HepG2 (cell line): ENCODE measurements around the gene PSMC2. TPM values are rescaled to one million over a fixed set of nuclear protein-coding genes. Genes with fewer than 3 reads are reported as not detected.

Experiments used
- ATAC-seq: fragments of 200-7000 bp; cut with Tn5 transposase; 3 replicates; pipeline ENCODE4 v1.9.1; 2020; ENCODE audit warnings: mild to moderate bottlenecking, moderate library complexity
- BruUV-seq: library from RNA; stranded (reverse); fragments of 400-500 nt; replicated peaks from 2 replicates; lab custom pipeline; 2021; lab: Mats Ljungman, UMichigan
- CTCF ChIA-PET: fragments of 300-600 bp; formaldehyde crosslinking; extraction: SDS; loops from one replicate; lab custom pipeline; 2021; ENCODE audit warnings: low total read pairs, inconsistent platforms, low intra/inter-chr PET ratio; lab: Yijun Ruan, JAX
- POLR2A ChIA-PET: fragments of 350-600 bp; sonication (Branson Sonifier 250); formaldehyde crosslinking; loops from one replicate; lab custom pipeline; 2020; ENCODE audit warnings: antibody characterized with exemption, inconsistent platforms; lab: Yijun Ruan, JAX
- DNase-seq: peaks from one replicate; pipeline ENCODE4 v3.0.0-alpha.2; 2015; ENCODE audit warnings: low spot score
- FAIRE-seq: peaks from 3 replicates; lab custom pipeline; 2011; peaks lifted over from hg19 to GRCh38; lab: Jason Lieb, UNC
- H2AFZ ChIP-seq: one replicate; pipeline ENCODE4 v1.6.1; 2011; ENCODE audit warnings: low read length, inconsistent platforms
- H3K27ac ChIP-seq: fragments of 300-600 bp; 3 replicates; pipeline ENCODE4 v1.8.0; 2011; ENCODE audit warnings: mixed run types, mild to moderate bottlenecking, mixed read lengths, low read length, inconsistent platforms; ENCODE audit not compliant: insufficient read depth; ENCODE audit errors: extremely low read length
- H3K27me3 ChIP-seq, 2 experiments: fragments of 200-600 bp in 1 of 2; 2 replicates in 1 of 2; 3 replicates in 1 of 2; pipeline versions ENCODE4 v1.6.0 to v1.8.0; 2011; ENCODE audit warnings: low read length in 2 of 2, mild to moderate bottlenecking in 2 of 2, moderate library complexity in 2 of 2, inconsistent platforms in 1 of 2; ENCODE audit not compliant: insufficient read depth in 2 of 2, control insufficient read depth in 1 of 2
- H3K36me3 ChIP-seq, 2 experiments: fragments of 200-600 bp in 1 of 2; replicated peaks in 1 of 2; 2 replicates in 1 of 2; 3 replicates in 1 of 2; pipeline versions ENCODE4 v1.5.1 to v1.8.0; 2011; ENCODE audit warnings: low read length in 2 of 2, inconsistent platforms in 1 of 2; ENCODE audit not compliant: insufficient read depth in 2 of 2, control insufficient read depth in 1 of 2
- H3K4me1 ChIP-seq: 2 replicates; pipeline ENCODE4 v1.5.1; 2012; ENCODE audit warnings: low read length, inconsistent platforms; ENCODE audit not compliant: insufficient read depth
- H3K4me2 ChIP-seq: 2 replicates; pipeline ENCODE4 v1.6.0; 2011; ENCODE audit warnings: low read depth, low read length, inconsistent platforms
- H3K4me3 ChIP-seq, 3 experiments: fragments of 200-600 bp in 1 of 3; sonication (generic), shearing (Covaris generic) in 1 of 3; replicated peaks in 1 of 3; 2 replicates each; pipeline ENCODE4 v1.5.1; 2011 to 2016; ENCODE audit warnings: low read length in 3 of 3, inconsistent platforms in 2 of 3, low read depth in 2 of 3, mild to moderate bottlenecking in 2 of 3, control low read depth in 1 of 3, mixed read lengths in 1 of 3; ENCODE audit not compliant: insufficient read depth in 1 of 3
- H3K79me2 ChIP-seq: one replicate; pipeline ENCODE4 v1.6.1; 2011; ENCODE audit warnings: low read length, inconsistent platforms; ENCODE audit not compliant: insufficient read depth
- H3K9ac ChIP-seq: 2 replicates; pipeline ENCODE4 v1.6.0; 2011; ENCODE audit warnings: mild to moderate bottlenecking, low read depth, low read length, inconsistent platforms; ENCODE audit not compliant: insufficient read depth
- H3K9me3 ChIP-seq: 2 replicates; pipeline ENCODE4 v1.5.1; 2012; ENCODE audit warnings: mild to moderate bottlenecking, low read length
- H4K20me1 ChIP-seq: 2 replicates; pipeline ENCODE4 v1.6.0; 2011; ENCODE audit warnings: inconsistent platforms, mild to moderate bottlenecking, low read length, moderate library complexity; ENCODE audit not compliant: insufficient read depth
- CREB3 ChIP-seq: sonication (generic); formaldehyde crosslinking; IDR thresholded peaks from 2 replicates; pipeline ENCODE4 v1.5.0; 2020; ENCODE audit warnings: missing genetic modification reagents
- ELF1 ChIP-seq: sonication (generic); formaldehyde crosslinking; IDR thresholded peaks from 2 replicates; pipeline ENCODE4 v1.4.0; 2020; ENCODE audit warnings: missing genetic modification reagents
- NBN ChIP-seq: fragments of 450-650 bp; conservative IDR thresholded peaks from 2 replicates; pipeline ENCODE4 v1.6.1; 2017
- RBFOX2 ChIP-seq: fragments of 200-400 bp; formaldehyde crosslinking; IDR thresholded peaks from 2 replicates; pipeline ENCODE4 v1.6.1; 2017; ENCODE audit warnings: low read depth, mild to moderate bottlenecking, low read length
- TBX2 ChIP-seq: sonication (generic); formaldehyde crosslinking; IDR thresholded peaks from 2 replicates; pipeline ENCODE4 v1.5.0; 2020; ENCODE audit warnings: missing genetic modification reagents, mild to moderate bottlenecking, borderline replicate concordance
- ZC3H13 ChIP-seq: sonication (generic); formaldehyde crosslinking; IDR thresholded peaks from 2 replicates; pipeline ENCODE4 v1.8.1; 2023; ENCODE audit warnings: mild to moderate bottlenecking, missing genetic modification reagents, moderate library complexity
- ZNF142 ChIP-seq: sonication (generic); formaldehyde crosslinking; IDR thresholded peaks from 2 replicates; pipeline ENCODE4 v1.4.0; 2020; ENCODE audit warnings: missing genetic modification reagents
- ZNF33A ChIP-seq: sonication (generic); formaldehyde crosslinking; IDR thresholded peaks from 2 replicates; pipeline ENCODE4 v1.5.1; 2020; ENCODE audit warnings: missing genetic modification reagents, mild to moderate bottlenecking, moderate library complexity, borderline replicate concordance
- ZNF343 ChIP-seq: sonication (generic); formaldehyde crosslinking; IDR thresholded peaks from 2 replicates; pipeline ENCODE4 v1.4.0; 2020; ENCODE audit warnings: mild to moderate bottlenecking, missing genetic modification reagents
- ZNF441 ChIP-seq: sonication (generic); formaldehyde crosslinking; IDR thresholded peaks from 2 replicates; pipeline ENCODE4 v1.7.0; 2021; ENCODE audit warnings: missing genetic modification reagents, borderline replicate concordance
- ZNF468 ChIP-seq: sonication (generic); formaldehyde crosslinking; IDR thresholded peaks from 2 replicates; pipeline ENCODE4 v1.8.0; 2022; ENCODE audit warnings: mild to moderate bottlenecking, moderate library complexity, missing genetic modification reagents
- ZNF724P ChIP-seq: sonication (generic); formaldehyde crosslinking; IDR thresholded peaks from 2 replicates; pipeline ENCODE4 v1.8.0; 2022; ENCODE audit warnings: missing genetic modification reagents, borderline replicate concordance
- ZNF879 ChIP-seq: sonication (generic); formaldehyde crosslinking; IDR thresholded peaks from 2 replicates; pipeline ENCODE4 v1.8.1; 2023; ENCODE audit warnings: missing genetic modification reagents
- WGBS: methylation state at CpG from one replicate; pipeline ENCODE4 v1.1.6; 2017; ENCODE audit warnings: low lambda C conversion rate; 5-methylcytosine and 5-hydroxymethylcytosine counted together
- in situ Hi-C: cut with HindIII; loops from 2 replicates; pipeline ENCODE4 v1.10.0; 2017; ENCODE audit warnings: low pct_unique_long_range_greater_than_20kb; ENCODE audit not compliant: extremely low pct_ligation_motif_present
- intact Hi-C: fragments of 100-400 bp; cut with micrococcal nuclease; formaldehyde crosslinking; loops from one replicate; pipeline ENCODE4 v1.10.0; 2022; ENCODE audit not compliant: unreplicated experiment
- polyA plus RNA-seq, 8 experiments: library from polyadenylated mRNA; depleted of rRNA in 3 of 8; stranded (reverse) in 7 of 8; unstranded in 1 of 8; fragments of >200 nt; fragmentation: Illumina TruSeq in 4 of 8; extraction: Trizol in 4 of 8; gene quantifications; 2 replicates each; pipeline versions ENCODE4 v1.2.1 to v1.2.3, GENCODE V29; 2011 to 2016; ENCODE audit warnings: low read depth in 4 of 8, missing spikeins in 1 of 8, mixed read lengths in 1 of 8; ENCODE audit not compliant: insufficient read depth in 1 of 8
- total RNA-seq, 5 experiments: library from RNA; depleted of rRNA; stranded (reverse); fragments of >200 nt; fragmentation: Illumina TruSeq; extraction: Trizol; gene quantifications; 2 replicates each; pipeline ENCODE4 v1.2.3, GENCODE V29; 2016; ENCODE audit warnings: low read depth in 1 of 5

The PSMC2 gene
- total and polyA plus RNA-seq, 2 of the 13 experiments (the other 11 are each of a cell fraction or from before 2014, with no cell fraction given) = 89.9 to 181 TPM

- BruUV-seq = no TSS peak
- ATAC-seq = no peak
- in situ Hi-C loops = loop anchor here (10.0 kb wide), 1 partner anchor 58 kb away; no protein-coding TSS in a partner anchor
Measured at GRCh38 chr7:103346396-103346795, 1.0 kb upstream of the PSMC2 start.

More at GRCh38 chr7:103346396-103346795, 1.0 kb upstream of the PSMC2 start:
- DNase-seq = no peak
- ChIA-PET POLR2A (no interaction called here), CTCF (no interaction called here)
- Histone ChIP-seq H3K4me1 (peaks cover 56% of the 10 kb centered on the region), H3K9me3 (no peaks in the 10 kb centered on the region), H3K27me3 (no peaks in the 10 kb centered on the region; a peak in 1 of 5 replicates), H3K4me3 (no peak overlapping the region), H3K36me3 (peaks cover 0 to 9% of the 10 kb centered on the region in 2 experiments; a peak in 3 of 5 replicates), H3K4me2 (peak overlapping the region; percentile 88), H3K9ac (no peak overlapping the region), H3K79me2 (peaks cover 70% of the 10 kb centered on the region), H2AFZ (peak overlapping the region; percentile 42), H3K27ac (no peak overlapping the region), H4K20me1 (peaks cover 7% of the 10 kb centered on the region; the same call in 1 of the 2 replicates)
- WGBS = 96% methylated on average over 5 of the region's 5 CpGs
- no peak for TF ChIP-seq ZNF441 (CRISPR knock-in tag)
- no peak for TF ChIP-seq TBX2 (CRISPR knock-in tag)
- TF ChIP-seq ZNF142 (CRISPR knock-in tag) = no peak
- no peak for TF ChIP-seq ELF1 (CRISPR knock-in tag)
- no peak for TF ChIP-seq ZC3H13 (CRISPR knock-in tag)
- no peak for TF ChIP-seq CREB3 (CRISPR knock-in tag)
- no peak for TF ChIP-seq ZNF33A (CRISPR knock-in tag)
- no peak for TF ChIP-seq NBN
- no peak for TF ChIP-seq RBFOX2
- no peak for TF ChIP-seq ZNF724P (CRISPR knock-in tag)
- TF ChIP-seq ZNF468 (CRISPR knock-in tag) = no peak
- TF ChIP-seq ZNF879 (CRISPR knock-in tag) = no peak
- no peak for TF ChIP-seq ZNF343 (CRISPR knock-in tag)
- intact Hi-C loops = no loop called here
- no peak for FAIRE-seq
